Ectodermal cell (in vitro differentiated cells): ENCODE data around the gene NEURL3.

ENCODE experiments used
- H3K27ac ChIP-seq: 2 replicates; pipeline ENCODE4 v1.7.0; 2013; ENCODE audit warnings: mild to moderate bottlenecking, low read depth, low read length; ENCODE audit not compliant: insufficient read depth, poor library complexity, severe bottlenecking
- H3K27me3 ChIP-seq: 2 replicates; pipeline ENCODE4 v1.7.0; 2013; ENCODE audit warnings: mild to moderate bottlenecking, low read length; ENCODE audit not compliant: insufficient read depth, control insufficient read depth, poor library complexity, severe bottlenecking
- H3K36me3 ChIP-seq: one replicate; pipeline ENCODE4 v1.7.0; 2013; ENCODE audit warnings: low read length; ENCODE audit not compliant: control insufficient read depth, insufficient read depth
- H3K4me1 ChIP-seq: one replicate; pipeline ENCODE4 v1.7.0; 2013; ENCODE audit warnings: low read length; ENCODE audit not compliant: control insufficient read depth, insufficient read depth
- H3K4me3 ChIP-seq: 2 replicates; pipeline ENCODE4 v1.7.0; 2013; ENCODE audit warnings: low read depth, low read length, control low read depth; ENCODE audit not compliant: insufficient read depth
- H3K9me3 ChIP-seq: 2 replicates; pipeline ENCODE4 v1.7.0; 2013; ENCODE audit warnings: mild to moderate bottlenecking, low read length, moderate library complexity; ENCODE audit not compliant: control insufficient read depth
- WGBS, 2 experiments: methylation state at CpG; one replicate each; pipeline ENCODE4 v1.1.7; 2013; ENCODE audit warnings: missing lambda C conversion rate in 2 of 2; 5-methylcytosine and 5-hydroxymethylcytosine counted together

Gene NEURL3

GRCh38 chr2:96532641-96533291, 27.6 kb upstream of the NEURL3 start:
- no peak overlapping the region for H3K27ac ChIP-seq
- peaks cover 11% of the 10 kb centered on the region for H3K4me1 ChIP-seq
- peaks cover 32% of the 10 kb centered on the region for H3K27me3 ChIP-seq
- 94 to 95% methylated on average over 7 of the region's 7 CpGs for WGBS, 2 experiments
- no peak overlapping the region for H3K4me3 ChIP-seq
- no peaks in the 10 kb centered on the region for H3K36me3 ChIP-seq
- H3K9me3 ChIP-seq, result no peaks in the 10 kb centered on the region

DNA sequence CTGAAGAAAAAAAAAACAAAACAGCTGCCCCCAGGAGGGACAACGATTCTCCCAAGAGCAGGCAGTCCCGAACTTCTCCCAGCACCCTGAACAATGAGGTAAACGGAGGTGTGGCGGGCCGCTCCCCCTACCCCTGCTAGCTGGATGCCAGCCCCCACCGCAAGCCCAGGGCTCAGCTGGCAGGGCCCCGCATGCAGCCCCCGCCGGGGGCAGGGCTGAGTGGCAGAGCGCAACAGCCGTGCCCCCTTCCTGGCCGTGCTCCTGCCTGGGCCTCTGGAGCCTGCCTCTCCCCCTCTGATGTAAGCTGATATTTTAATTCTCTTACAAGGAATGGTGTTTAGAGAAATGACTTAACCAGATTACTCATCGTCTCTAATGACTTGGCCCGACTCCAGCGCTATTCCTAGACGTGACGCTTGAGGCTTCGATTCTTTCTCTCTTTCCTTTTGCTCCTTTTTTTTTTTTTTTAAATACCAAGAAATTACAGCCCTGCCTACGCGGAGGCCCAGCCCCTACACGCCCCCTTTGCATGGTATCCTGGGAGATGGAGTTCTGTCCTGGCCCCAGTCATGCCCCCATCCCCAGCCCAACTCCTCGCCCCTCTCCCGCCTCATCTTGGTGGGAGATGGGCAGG, 26.8 kb upstream of the NEURL3 start:
- WGBS, 2 experiments, result 9 to 10% methylated on average over 23 of the region's 23 CpGs
- Histone ChIP-seq H3K27me3 (peaks cover 28% of the 10 kb centered on the region), H3K9me3 (no peaks in the 10 kb centered on the region), H3K36me3 (no peaks in the 10 kb centered on the region), H3K4me3 (peak overlapping the region; percentile 31), H3K27ac (no peak overlapping the region), H3K4me1 (peaks cover 6% of the 10 kb centered on the region)

- no peak overlapping the region for H3K4me3 ChIP-seq
- peaks cover 29% of the 10 kb centered on the region for H3K27me3 ChIP-seq
- WGBS, 2 experiments, result 86 to 89% methylated on average over 9 of the region's 9 CpGs
- H3K36me3 ChIP-seq, result no peaks in the 10 kb centered on the region
- peaks cover 6% of the 10 kb centered on the region for H3K4me1 ChIP-seq
- no peaks in the 10 kb centered on the region for H3K9me3 ChIP-seq
- no peak overlapping the region for H3K27ac ChIP-seq
Observed at GRCh38 chr2:96531366-96531765, 26.2 kb upstream of the NEURL3 start.

GRCh38 chr2:96530474-96531357, 25.6 kb upstream of the NEURL3 start:
- H3K27ac ChIP-seq, result no peak overlapping the region
- WGBS, 2 experiments, result 88 to 90% methylated on average over 16 of the region's 16 CpGs
- H3K27me3 ChIP-seq, result peaks cover 35% of the 10 kb centered on the region
- no peaks in the 10 kb centered on the region for H3K36me3 ChIP-seq
- H3K9me3 ChIP-seq, result no peaks in the 10 kb centered on the region
- peaks cover 6% of the 10 kb centered on the region for H3K4me1 ChIP-seq
- no peak overlapping the region for H3K4me3 ChIP-seq

DNA sequence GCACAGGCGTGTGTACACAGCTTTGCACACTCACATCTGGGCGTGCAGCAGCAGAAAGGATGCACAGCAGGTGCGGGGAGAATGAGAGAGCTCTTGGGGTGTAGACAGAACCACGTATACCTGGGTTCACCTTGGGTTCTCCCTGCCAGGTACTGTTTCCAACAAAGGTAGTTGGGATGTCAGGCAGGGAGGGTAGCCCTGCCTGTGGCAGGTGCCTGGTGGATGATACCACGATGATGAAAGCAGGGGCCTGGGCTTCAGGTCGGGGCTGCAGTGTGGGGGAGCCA, 24.9 kb upstream of the NEURL3 start:
- WGBS, 2 experiments, result 87 to 89% methylated on average over 6 of the region's 6 CpGs
- H3K4me1 ChIP-seq, result peaks cover 6% of the 10 kb centered on the region

GRCh38 chr2:96529376-96530143, 24.4 kb upstream of the NEURL3 start:
- Histone ChIP-seq H3K9me3 (no peaks in the 10 kb centered on the region), H3K4me1 (peaks cover 6% of the 10 kb centered on the region), H3K36me3 (no peaks in the 10 kb centered on the region), H3K4me3 (no peak overlapping the region), H3K27me3 (peaks cover 35% of the 10 kb centered on the region), H3K27ac (no peak overlapping the region)
- WGBS, 2 experiments, result 90 to 91% methylated on average over 9 of the region's 9 CpGs

More for the DNA sequence above, 24.9 kb upstream of the NEURL3 start:
- Histone ChIP-seq H3K27me3 (peaks cover 35% of the 10 kb centered on the region), H3K4me3 (no peak overlapping the region), H3K9me3 (no peaks in the 10 kb centered on the region), H3K27ac (no peak overlapping the region), H3K36me3 (no peaks in the 10 kb centered on the region)

DNA sequence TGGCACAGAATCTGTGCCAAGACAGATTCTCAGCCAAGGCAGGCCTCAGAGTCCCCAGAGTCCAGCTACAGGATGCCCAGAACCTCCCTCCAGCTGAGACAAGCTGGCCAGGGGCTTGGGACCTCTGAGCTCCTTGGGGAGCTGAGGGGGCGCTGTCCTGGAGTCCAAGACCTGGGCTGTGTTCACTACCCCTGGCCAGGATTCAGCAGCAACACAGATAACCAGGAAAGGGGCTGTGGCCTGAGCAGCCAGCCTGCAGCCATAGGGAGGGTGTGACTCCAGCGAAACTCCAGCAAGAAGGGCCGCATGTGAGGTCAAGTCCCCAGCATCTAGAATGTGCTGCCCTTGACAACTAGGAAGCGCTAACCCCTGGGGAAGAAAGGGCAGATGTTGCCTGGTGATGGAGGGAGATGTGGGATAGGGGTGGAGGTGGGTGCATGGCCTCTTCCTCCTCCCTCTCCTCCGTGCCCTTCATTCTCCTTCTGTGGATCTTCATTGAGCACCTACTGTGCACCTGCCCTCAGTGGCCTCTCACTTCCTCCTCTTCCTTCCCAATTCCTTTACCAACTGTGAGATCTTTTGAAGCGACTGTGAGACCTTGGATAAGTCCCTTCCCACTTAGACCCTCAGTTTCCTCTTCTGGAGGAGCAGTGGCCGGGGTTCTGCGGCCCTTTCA, 23.7 kb upstream of the NEURL3 start:
- Histone ChIP-seq H3K27me3 (peaks cover 35% of the 10 kb centered on the region), H3K9me3 (no peaks in the 10 kb centered on the region), H3K36me3 (no peaks in the 10 kb centered on the region), H3K4me1 (peaks cover 6% of the 10 kb centered on the region), H3K27ac (no peak overlapping the region), H3K4me3 (no peak overlapping the region)
- WGBS, 2 experiments, result 85 to 94% methylated on average over 8 of the region's 8 CpGs

DNA sequence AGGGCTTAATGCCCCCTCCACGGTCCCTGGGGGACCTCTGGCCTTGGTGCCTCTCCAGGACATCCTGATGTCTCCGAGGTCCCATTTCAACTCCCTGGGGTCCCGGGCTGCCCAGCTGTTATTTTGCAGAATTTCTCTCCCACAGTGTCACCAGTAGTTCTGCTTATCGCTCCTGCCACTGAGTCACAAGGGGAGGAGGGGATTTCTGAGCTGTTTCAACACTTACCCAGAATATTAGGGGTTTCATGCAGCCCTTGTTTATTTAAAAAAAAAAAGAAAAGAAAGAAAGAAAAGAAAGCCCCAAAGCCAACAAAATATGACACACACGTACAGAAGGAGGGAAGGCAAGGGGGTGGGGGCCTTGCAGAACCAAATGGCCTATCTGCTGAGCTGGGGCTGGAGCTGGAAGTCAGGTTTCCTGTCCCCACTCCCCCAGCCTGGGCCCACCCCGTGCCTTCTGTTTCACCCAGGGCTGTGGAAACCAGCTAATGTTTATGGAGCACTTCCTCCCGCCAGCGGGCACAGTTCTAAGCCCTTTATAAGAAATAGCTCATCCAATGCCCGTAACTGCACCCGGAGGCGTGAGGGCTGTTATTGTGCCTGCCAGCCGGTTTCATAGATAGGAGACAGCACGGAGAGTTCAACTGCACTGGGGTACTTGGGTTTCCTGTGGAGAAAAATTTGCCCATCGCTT, 23.0 kb upstream of the NEURL3 start:
- Histone ChIP-seq H3K36me3 (no peaks in the 10 kb centered on the region), H3K4me1 (peaks cover 6% of the 10 kb centered on the region), H3K27ac (no peak overlapping the region), H3K27me3 (peaks cover 35% of the 10 kb centered on the region), H3K9me3 (no peaks in the 10 kb centered on the region), H3K4me3 (no peak overlapping the region)
- 70 to 75% methylated on average over 14 of the region's 14 CpGs for WGBS, 2 experiments

GRCh38 chr2:96527286-96528005, 22.3 kb upstream of the NEURL3 start:
- Histone ChIP-seq H3K4me3 (peak overlapping the region; percentile 29), H3K4me1 (peaks cover 6% of the 10 kb centered on the region), H3K36me3 (no peaks in the 10 kb centered on the region), H3K27me3 (peaks cover 35% of the 10 kb centered on the region), H3K27ac (no peak overlapping the region), H3K9me3 (no peaks in the 10 kb centered on the region)
- WGBS, 2 experiments, result 4 to 5% methylated on average over 37 to 41 of the region's 51 CpGs
